ENCODE measurements around the gene MTMR12. TPM values are rescaled to one million over a fixed set of nuclear protein-coding genes. Genes with fewer than 3 reads are reported as not detected.

The MTMR12 gene
- total RNA-seq (2022; extraction: Qiagen RNA extraction; ENCODE audit: low read depth) = 14.4 to 18.8 TPM (median 17.6 TPM) in 5 replicates

GRCh38 chr5:32312595-32313332 is at the start of gene MTMR12:
TSS of gene MTMR12 (minus strand) at chr5:32312939. CDS start at chr5:32312838, 101 bp downstream.

Other genes with a start within 250 kb of the MTMR12 start
- 48.6 to 64.4 TPM (median 56.0 TPM) in 5 replicates for gene GOLPH3, start 138.6 kb downstream of the MTMR12 start, total RNA-seq (2022; extraction: Qiagen RNA extraction; ENCODE audit: low read depth)
- 60.4 to 70.1 TPM (median 67.3 TPM) in 5 replicates for gene ZFR, start 131.8 kb upstream of the MTMR12 start, total RNA-seq (2022; extraction: Qiagen RNA extraction; ENCODE audit: low read depth)